GM23248 (cell line): ENCODE data around the gene ADAMTS17. TPM values are rescaled to one million over a fixed set of nuclear protein-coding genes. Genes with fewer than 3 reads are reported as not detected.

Experiments
- DNase-seq: peaks from one replicate; pipeline ENCODE4 v3.0.0-alpha.2; 2015
- H2AFZ ChIP-seq: fragments of 200-600 bp; sonication (generic); 2 replicates; pipeline ENCODE4 v1.6.1; 2016; ENCODE audit warnings: antibody characterized with exemption
- H3F3A ChIP-seq: fragments of 200-600 bp; sonication (generic); 2 replicates; pipeline ENCODE4 v1.6.1; 2016; ENCODE audit warnings: mild to moderate bottlenecking, antibody characterized with exemption, mixed run types; ENCODE audit not compliant: insufficient read depth
- H3K27ac ChIP-seq: fragments of 200-600 bp; sonication (generic); 2 replicates; pipeline ENCODE4 v1.5.1; 2016; ENCODE audit warnings: mild to moderate bottlenecking
- H3K27me3 ChIP-seq: fragments of 200-600 bp; sonication (generic); replicated peaks from 2 replicates; pipeline ENCODE4 v1.6.1; 2016; ENCODE audit warnings: mild to moderate bottlenecking; ENCODE audit not compliant: insufficient read depth
- H3K36me3 ChIP-seq: fragments of 200-600 bp; sonication (generic); 2 replicates; pipeline ENCODE4 v1.6.1; 2016; ENCODE audit warnings: low read depth, mild to moderate bottlenecking
- H3K4me1 ChIP-seq: fragments of 200-600 bp; sonication (generic); 2 replicates; pipeline ENCODE4 v1.6.1; 2016; ENCODE audit warnings: mild to moderate bottlenecking; ENCODE audit not compliant: insufficient read depth
- H3K4me2 ChIP-seq: fragments of 200-600 bp; sonication (generic); one replicate; pipeline ENCODE4 v1.6.1; 2016; ENCODE audit warnings: mild to moderate bottlenecking; ENCODE audit not compliant: unreplicated experiment
- H3K4me3 ChIP-seq: fragments of 200-600 bp; sonication (generic); 2 replicates; pipeline ENCODE4 v1.5.1; 2016; ENCODE audit warnings: mild to moderate bottlenecking
- H3K79me2 ChIP-seq: fragments of 200-600 bp; sonication (generic); 2 replicates; pipeline ENCODE4 v1.6.1; 2016; ENCODE audit warnings: mild to moderate bottlenecking; ENCODE audit not compliant: insufficient read depth
- H3K9ac ChIP-seq: fragments of 200-600 bp; sonication (generic); 2 replicates; pipeline ENCODE4 v1.6.1; 2016; ENCODE audit warnings: mild to moderate bottlenecking
- H3K9me2 ChIP-seq: fragments of 200-600 bp; sonication (generic); 2 replicates; pipeline ENCODE4 v1.6.1; 2016; ENCODE audit warnings: mixed run types, mild to moderate bottlenecking, moderate library complexity; ENCODE audit not compliant: insufficient read depth
- H3K9me3 ChIP-seq: fragments of 200-600 bp; sonication (generic); one replicate; pipeline ENCODE4 v1.6.1; 2017; ENCODE audit warnings: low read depth
- H4K20me1 ChIP-seq: fragments of 200-600 bp; sonication (generic); 2 replicates; pipeline ENCODE4 v1.6.0; 2016; ENCODE audit not compliant: insufficient read depth
- EZH2 ChIP-seq: fragments of 200-600 bp; sonication (generic); IDR thresholded peaks from 2 replicates; pipeline ENCODE4 v1.6.1; 2018; ENCODE audit warnings: antibody characterized with exemption, mild to moderate bottlenecking; ENCODE audit not compliant: insufficient read depth, poor library complexity, severe bottlenecking
- EZH2phosphoT487 ChIP-seq: fragments of 200-600 bp; sonication (generic); IDR thresholded peaks from 2 replicates; pipeline ENCODE4 v1.6.1; 2018; ENCODE audit warnings: antibody characterized with exemption, moderate library complexity, mild to moderate bottlenecking, low read depth; ENCODE audit not compliant: insufficient read depth
- WGBS, 2 experiments: methylation state at CpG; one replicate each; pipeline ENCODE4 v1.1.6; 2015 to 2017; ENCODE audit warnings: low lambda C conversion rate in 2 of 2, low coverage in 1 of 2; ENCODE audit errors: missing lambda C conversion rate in 2 of 2; 5-methylcytosine and 5-hydroxymethylcytosine counted together
- in situ Hi-C: fragments of 300-500 bp; cut with MboI; formaldehyde crosslinking; loops from 2 replicates; pipeline ENCODE4 v1.15.0; 2020
- polyA plus RNA-seq: library from polyadenylated mRNA; unstranded; fragments of >200 nt; fragmentation: Nextera tagmentation; extraction: Ambion mirVana; gene quantifications from 2 replicates; pipeline ENCODE4 v1.2.1, GENCODE V29; 2016
- total RNA-seq: library from RNA; depleted of rRNA; stranded (reverse); fragments of >200 nt; shearing (Covaris generic); gene quantifications from 2 replicates; pipeline ENCODE4 v1.2.3, GENCODE V29; 2014

The ADAMTS17 gene
- total and polyA plus RNA-seq, 2 experiments from 2014 or later: not detected

GRCh38 chr15:100247228-100248225 is 94.2 kb downstream of the ADAMTS17 start:
- no peaks in the 10 kb centered on the region for H3K79me2 ChIP-seq
- TF ChIP-seq EZH2 (no peak), EZH2phosphoT487 (no peak)
- H3K9me2 ChIP-seq: no peaks in the 10 kb centered on the region
- H3F3A ChIP-seq: no peaks in the 10 kb centered on the region
- no peaks in the 10 kb centered on the region for H3K36me3 ChIP-seq
- no peak overlapping the region for H3K27ac ChIP-seq
- no peak overlapping the region for H3K9ac ChIP-seq
- in situ Hi-C loops: no loop called here
- no peak overlapping the region for H2AFZ ChIP-seq
- no peaks in the 10 kb centered on the region for H4K20me1 ChIP-seq
- 42% methylated on average over 21 of the region's 21 CpGs for WGBS, 2 experiments
- no peak overlapping the region for H3K4me3 ChIP-seq
- DNase-seq: no peak
- H3K27me3 ChIP-seq: no peaks in the 10 kb centered on the region
- H3K9me3 ChIP-seq: no peaks in the 10 kb centered on the region
- no peak overlapping the region for H3K4me2 ChIP-seq
- H3K4me1 ChIP-seq: no peaks in the 10 kb centered on the region

- Histone ChIP-seq H3K36me3 (no peaks in the 10 kb centered on the region), H2AFZ (no peak overlapping the region), H3K4me1 (no peaks in the 10 kb centered on the region), H3K4me2 (no peak overlapping the region), H3F3A (no peaks in the 10 kb centered on the region), H4K20me1 (no peaks in the 10 kb centered on the region), H3K9ac (no peak overlapping the region), H3K27me3 (no peaks in the 10 kb centered on the region), H3K9me3 (no peaks in the 10 kb centered on the region), H3K27ac (no peak overlapping the region), H3K4me3 (no peak overlapping the region), H3K9me2 (no peaks in the 10 kb centered on the region), H3K79me2 (no peaks in the 10 kb centered on the region)
- DNase-seq: no peak
- no peak for TF ChIP-seq EZH2phosphoT487
- TF ChIP-seq EZH2: no peak
- 45 to 51% methylated on average over 11 of the region's 11 CpGs for WGBS, 2 experiments
- in situ Hi-C loops: no loop called here
Measured at GRCh38 chr15:100245855-100246254, 95.9 kb downstream of the ADAMTS17 start.

DNA sequence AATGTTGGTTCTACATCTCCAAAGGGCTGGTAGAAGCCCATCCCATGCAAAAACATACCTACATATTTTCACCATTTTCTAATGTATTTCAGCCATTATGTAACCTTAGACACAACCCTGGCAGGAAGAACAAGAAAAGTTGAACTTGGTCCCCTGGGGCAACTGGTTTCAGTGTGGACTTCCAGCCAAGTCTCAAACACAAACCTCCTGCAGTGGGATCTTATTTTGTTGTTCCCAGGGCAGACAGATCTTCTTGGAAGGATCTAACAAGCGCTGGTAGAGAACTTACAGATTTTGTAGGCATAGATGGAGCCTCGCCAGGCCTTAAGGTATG is 96.3 kb downstream of the ADAMTS17 start:
- no peak for DNase-seq
- in situ Hi-C loops: no loop called here

DNA sequence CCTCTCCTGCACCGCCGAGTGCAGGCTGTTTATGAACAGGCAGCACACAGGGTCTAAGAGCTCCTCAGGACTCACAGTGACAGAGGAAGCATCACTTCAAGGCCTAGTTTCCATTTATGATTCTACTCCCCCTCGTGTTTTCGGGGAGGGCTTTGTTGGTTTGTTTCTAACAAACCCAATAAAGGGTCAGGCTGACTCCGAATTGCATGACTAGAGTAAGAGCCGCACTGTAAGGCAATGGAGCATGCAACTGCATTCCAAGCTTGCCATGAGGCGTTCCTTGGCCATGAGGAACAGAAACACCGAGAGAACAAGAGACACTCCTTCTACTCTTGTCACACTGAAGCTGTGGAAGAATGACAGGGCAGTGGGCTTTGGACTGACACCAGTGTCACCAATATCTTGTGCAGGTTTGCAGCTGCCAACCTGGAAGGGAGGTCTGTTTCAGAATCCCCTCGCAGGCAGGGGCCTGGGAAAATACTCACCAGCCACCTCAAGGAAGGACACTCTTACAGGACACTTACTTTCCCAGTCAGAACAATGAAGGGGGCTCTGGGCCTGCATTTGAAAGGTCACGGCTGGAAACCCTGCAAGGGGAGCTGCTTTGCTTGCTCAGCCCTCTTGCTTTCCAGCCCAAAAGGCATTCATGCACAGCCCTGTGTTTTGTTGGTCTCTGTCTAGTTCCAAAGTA is 96.8 kb downstream of the ADAMTS17 start:
- no peak for DNase-seq
- no peaks in the 10 kb centered on the region for H3K9me2 ChIP-seq
- H2AFZ ChIP-seq: no peak overlapping the region
- H3F3A ChIP-seq: no peaks in the 10 kb centered on the region
- no peaks in the 10 kb centered on the region for H3K4me1 ChIP-seq
- no peak overlapping the region for H3K4me2 ChIP-seq
- H3K27me3 ChIP-seq: no peaks in the 10 kb centered on the region
- H4K20me1 ChIP-seq: no peaks in the 10 kb centered on the region
- no peak overlapping the region for H3K4me3 ChIP-seq
- 50 to 54% methylated on average over 10 of the region's 10 CpGs for WGBS, 2 experiments
- TF ChIP-seq EZH2: no peak
- TF ChIP-seq EZH2phosphoT487: no peak
- in situ Hi-C loops: no loop called here
- no peak overlapping the region for H3K9ac ChIP-seq
- H3K9me3 ChIP-seq: no peaks in the 10 kb centered on the region
- H3K27ac ChIP-seq: no peak overlapping the region
- no peaks in the 10 kb centered on the region for H3K36me3 ChIP-seq
- H3K79me2 ChIP-seq: no peaks in the 10 kb centered on the region

More for the DNA sequence above, 96.3 kb downstream of the ADAMTS17 start:
- Histone ChIP-seq H3K9me2 (no peaks in the 10 kb centered on the region), H3K9me3 (no peaks in the 10 kb centered on the region), H2AFZ (no peak overlapping the region), H3K4me1 (no peaks in the 10 kb centered on the region), H4K20me1 (no peaks in the 10 kb centered on the region), H3F3A (no peaks in the 10 kb centered on the region), H3K27me3 (no peaks in the 10 kb centered on the region), H3K9ac (no peak overlapping the region), H3K27ac (no peak overlapping the region), H3K79me2 (no peaks in the 10 kb centered on the region), H3K4me3 (no peak overlapping the region), H3K4me2 (no peak overlapping the region), H3K36me3 (no peaks in the 10 kb centered on the region)
- TF ChIP-seq EZH2 (no peak), EZH2phosphoT487 (no peak)
- WGBS, 2 experiments: 32 to 35% methylated on average over 2 of the region's 2 CpGs
